Ascending aorta (tissue), 2 donors: Measurements from ENCODE around the gene ARID1B. TPM values are rescaled to one million over a fixed set of nuclear protein-coding genes. Genes with fewer than 3 reads are reported as not detected.

ENCODE experiments used
- DNase-seq, 2 donors: peaks; one replicate each; pipeline ENCODE4 v3.0.0-alpha.2; 2019; ENCODE audit warnings: low spot score in 2 of 2
- H3K27ac ChIP-seq, 2 donors: fragments of 200-600 bp; sonication (generic); one replicate each; pipeline ENCODE4 v1.5.1; 2016 to 2017; ENCODE audit warnings: mild to moderate bottlenecking in 1 of 2
- H3K27me3 ChIP-seq: fragments of 200-600 bp; sonication (generic); one replicate; pipeline ENCODE4 v1.5.1; 2017
- H3K36me3 ChIP-seq, 2 donors: fragments of 200-600 bp; sonication (generic); one replicate each; pipeline ENCODE4 v1.5.1; 2016
- H3K4me1 ChIP-seq, 2 donors: fragments of 200-600 bp; sonication (generic); one replicate each; pipeline ENCODE4 v1.5.1; 2016 to 2017; ENCODE audit warnings: mild to moderate bottlenecking in 1 of 2
- H3K4me3 ChIP-seq, 2 donors: fragments of 200-600 bp; sonication (generic); one replicate each; pipeline ENCODE4 v1.5.1; 2016 to 2017; ENCODE audit warnings: mild to moderate bottlenecking in 1 of 2
- H3K9me3 ChIP-seq, 2 donors: fragments of 200-600 bp; sonication (generic); one replicate each; pipeline ENCODE4 v1.5.1; 2016
- intact Hi-C: fragments of 100-400 bp; cut with DNase I; formaldehyde crosslinking; loops from one replicate; pipeline ENCODE4 v1.15.1; 2023
- total RNA-seq: library from RNA; depleted of rRNA; stranded (reverse); fragments of >200 nt; gene quantifications from one replicate; pipeline ENCODE4 v1.1.0, GENCODE V29; 2016
- TF ChIP-seq, protein P1 (sequence below), 3 experiments: fragments of 200-600 bp in 2 of 3; fragments of 450-650 bp in 1 of 3; sonication (generic) in 2 of 3; IDR thresholded peaks; one replicate each; pipeline ENCODE4 v1.5.1; 2016 to 2019; ENCODE audit warnings: antibody characterized with exemption in 3 of 3, mild to moderate bottlenecking in 1 of 3, moderate library complexity in 1 of 3

The ARID1B gene
- total RNA-seq, 1 donor from 2014 or later = 97.9 TPM

GRCh38 chr6:156767603-156768467 lies 9.3 kb upstream of the ARID1B start:
- Histone ChIP-seq H3K4me3 (no peak overlapping the region), H3K27ac (no peak overlapping the region), H3K9me3 (no peaks in the 10 kb centered on the region), H3K4me1 (no peaks in the 10 kb centered on the region), H3K27me3 (no peaks in the 10 kb centered on the region), H3K36me3 (no peaks in the 10 kb centered on the region)
- no peak for DNase-seq
- intact Hi-C loops = no loop called here
- TF ChIP-seq, protein P1, sequence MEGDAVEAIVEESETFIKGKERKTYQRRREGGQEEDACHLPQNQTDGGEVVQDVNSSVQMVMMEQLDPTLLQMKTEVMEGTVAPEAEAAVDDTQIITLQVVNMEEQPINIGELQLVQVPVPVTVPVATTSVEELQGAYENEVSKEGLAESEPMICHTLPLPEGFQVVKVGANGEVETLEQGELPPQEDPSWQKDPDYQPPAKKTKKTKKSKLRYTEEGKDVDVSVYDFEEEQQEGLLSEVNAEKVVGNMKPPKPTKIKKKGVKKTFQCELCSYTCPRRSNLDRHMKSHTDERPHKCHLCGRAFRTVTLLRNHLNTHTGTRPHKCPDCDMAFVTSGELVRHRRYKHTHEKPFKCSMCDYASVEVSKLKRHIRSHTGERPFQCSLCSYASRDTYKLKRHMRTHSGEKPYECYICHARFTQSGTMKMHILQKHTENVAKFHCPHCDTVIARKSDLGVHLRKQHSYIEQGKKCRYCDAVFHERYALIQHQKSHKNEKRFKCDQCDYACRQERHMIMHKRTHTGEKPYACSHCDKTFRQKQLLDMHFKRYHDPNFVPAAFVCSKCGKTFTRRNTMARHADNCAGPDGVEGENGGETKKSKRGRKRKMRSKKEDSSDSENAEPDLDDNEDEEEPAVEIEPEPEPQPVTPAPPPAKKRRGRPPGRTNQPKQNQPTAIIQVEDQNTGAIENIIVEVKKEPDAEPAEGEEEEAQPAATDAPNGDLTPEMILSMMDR (IDR thresholded peaks at IDR 0.05) = no peak

GRCh38 chr6:156771047-156771446 lies 6.1 kb upstream of the ARID1B start:
- no peaks in the 10 kb centered on the region for H3K9me3 ChIP-seq
- no peaks in the 10 kb centered on the region for H3K36me3 ChIP-seq
- TF ChIP-seq, protein P1 (IDR thresholded peaks at IDR 0.05) = no peak
- intact Hi-C loops = loop anchor here (10.0 kb wide), 2 partner anchors 346 to 414 kb away; no protein-coding TSS in a partner anchor
- no peaks in the 10 kb centered on the region for H3K27me3 ChIP-seq
- H3K4me1 ChIP-seq = peaks cover 0 to 19% of the 10 kb centered on the region in 2 donors
- no peak for DNase-seq
- no peak overlapping the region for H3K4me3 ChIP-seq
- H3K27ac ChIP-seq = no peak overlapping the region

GRCh38 chr6:156771761-156772160 lies 5.4 kb upstream of the ARID1B start:
- intact Hi-C loops = loop anchor here (10.0 kb wide), 2 partner anchors 347 to 413 kb away; no protein-coding TSS in a partner anchor
- no peak overlapping the region for H3K4me3 ChIP-seq
- no peaks in the 10 kb centered on the region for H3K9me3 ChIP-seq
- no peak overlapping the region for H3K27ac ChIP-seq
- TF ChIP-seq, protein P1 (IDR thresholded peaks at IDR 0.05) = no peak
- peaks cover 0 to 22% of the 10 kb centered on the region in 2 donors for H3K4me1 ChIP-seq
- H3K27me3 ChIP-seq = no peaks in the 10 kb centered on the region
- no peaks in the 10 kb centered on the region for H3K36me3 ChIP-seq
- DNase-seq = no peak

GRCh38 chr6:156773476-156773875 lies 3.7 kb upstream of the ARID1B start:
- Histone ChIP-seq H3K9me3 (no peaks in the 10 kb centered on the region), H3K36me3 (no peaks in the 10 kb centered on the region), H3K27ac (peak overlapping the region; percentile 97 to 99), H3K27me3 (no peaks in the 10 kb centered on the region), H3K4me1 (peaks cover 0 to 22% of the 10 kb centered on the region in 2 donors), H3K4me3 (peak overlapping the region in 1 of 2 donors; percentile 45)
- no peak for DNase-seq
- intact Hi-C loops = loop anchor here (10.0 kb wide), 2 partner anchors 349 to 411 kb away; no protein-coding TSS in a partner anchor
- TF ChIP-seq, protein P1 (IDR thresholded peaks at IDR 0.05) = no peak

DNA sequence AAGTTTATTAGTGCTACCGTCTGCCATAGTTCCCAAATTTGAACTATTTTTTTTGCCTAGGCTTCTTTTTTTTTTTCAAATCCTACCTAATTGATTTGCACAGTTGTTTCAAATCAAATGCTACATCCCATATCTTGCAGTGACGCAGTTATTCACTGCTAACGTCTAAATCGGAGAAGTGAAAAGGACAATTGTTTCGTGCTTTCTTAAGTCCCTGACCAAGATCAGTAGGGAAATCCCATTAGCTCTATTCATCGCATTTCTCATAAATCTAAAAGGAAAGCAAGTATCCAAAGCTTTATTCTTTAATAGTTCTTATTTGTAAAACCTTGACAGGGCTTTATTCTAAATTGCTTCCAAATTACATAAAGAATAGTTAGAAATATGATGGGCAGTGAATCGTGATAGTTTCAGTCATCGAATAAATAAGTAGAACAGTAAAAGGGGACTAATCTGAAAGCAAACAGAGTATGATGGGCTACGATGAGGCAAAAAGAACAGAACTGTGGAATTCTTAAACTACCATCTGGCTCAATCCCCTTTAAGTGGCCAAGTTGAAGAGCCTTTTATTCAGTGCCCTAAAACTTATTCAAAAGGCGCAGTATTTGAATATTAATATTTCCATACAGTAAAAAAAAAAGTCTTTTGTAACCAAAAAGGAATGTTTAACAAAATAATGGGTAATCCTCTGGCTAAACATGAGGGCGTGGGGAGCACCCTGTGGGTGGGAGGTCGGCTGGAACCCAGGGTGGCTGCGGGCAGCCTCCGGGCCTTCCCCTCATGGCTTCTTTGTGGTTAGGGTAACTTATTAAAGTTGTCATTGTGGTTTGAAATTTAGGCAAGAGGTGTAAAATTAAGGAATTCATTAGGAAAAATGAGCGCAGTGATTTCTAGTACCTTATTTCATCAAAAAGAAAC lies 3.0 kb upstream of the ARID1B start:
- Histone ChIP-seq H3K36me3 (no peaks in the 10 kb centered on the region), H3K4me3 (peak overlapping the region; percentile 36 to 45), H3K9me3 (no peaks in the 10 kb centered on the region), H3K27me3 (no peaks in the 10 kb centered on the region), H3K4me1 (peaks cover 0 to 22% of the 10 kb centered on the region in 2 donors), H3K27ac (peak overlapping the region; percentile 97 to 99)
- TF ChIP-seq, protein P1 (IDR thresholded peaks at IDR 0.05) = no peak
- intact Hi-C loops = loop anchor here (2.0 to 10.0 kb wide), 3 partner anchors 209 to 411 kb away; no protein-coding TSS in a partner anchor
- DNase-seq = no peak
